HEK293 (cell line): ENCODE data around the gene CCDC57.

Experiments used
- KLF16 ChIP-seq: fragments of 450-650 bp; formaldehyde crosslinking; IDR thresholded peaks from 2 replicates; pipeline ENCODE4 v1.5.1; 2017; ENCODE audit warnings: missing biosample characterization, missing genetic modification characterization
- TCF7L2 ChIP-seq: IDR thresholded peaks from 2 replicates; pipeline ENCODE4 v1.6.1; 2011; ENCODE audit warnings: low read depth, mild to moderate bottlenecking, inconsistent platforms, low read length, moderate library complexity, borderline replicate concordance
- ZNF112 ChIP-seq: fragments of 450-650 bp; formaldehyde crosslinking; IDR thresholded peaks from 2 replicates; pipeline ENCODE4 v1.5.0; 2017; ENCODE audit warnings: missing biosample characterization, missing genetic modification characterization
- ZNF140 ChIP-seq: fragments of 450-650 bp; formaldehyde crosslinking; IDR thresholded peaks from 2 replicates; pipeline ENCODE4 v1.5.1; 2016; ENCODE audit warnings: missing biosample characterization, missing genetic modification characterization
- ZNF248 ChIP-seq: fragments of 450-650 bp; formaldehyde crosslinking; IDR thresholded peaks from 2 replicates; pipeline ENCODE4 v1.5.1; 2017; ENCODE audit warnings: missing biosample characterization, missing genetic modification characterization
- ZNF274 ChIP-seq, 2 experiments: fragments of 200-500 bp in 1 of 2; fragments of 450-650 bp in 1 of 2; sonication (Bioruptor generic) in 1 of 2; formaldehyde crosslinking in 1 of 2; IDR thresholded peaks; 2 replicates each; pipeline versions ENCODE4 v1.5.1 to v1.6.1; 2014 to 2016; ENCODE audit warnings: borderline replicate concordance in 1 of 2, inconsistent platforms in 1 of 2, low read length in 1 of 2, missing biosample characterization in 1 of 2, missing genetic modification characterization in 1 of 2
- ZNF302 ChIP-seq: fragments of 450-650 bp; formaldehyde crosslinking; IDR thresholded peaks from 2 replicates; pipeline ENCODE4 v1.5.1; 2016; ENCODE audit warnings: missing biosample characterization, missing genetic modification characterization, low read depth
- ZNF596 ChIP-seq: fragments of 450-650 bp; IDR thresholded peaks from 2 replicates; pipeline ENCODE4 v1.5.0; 2018; ENCODE audit warnings: missing biosample characterization, mild to moderate bottlenecking, missing genetic modification characterization, moderate library complexity
- ZNF629 ChIP-seq: fragments of 450-650 bp; formaldehyde crosslinking; IDR thresholded peaks from 2 replicates; pipeline ENCODE4 v1.5.1; 2017; ENCODE audit warnings: missing biosample characterization, missing genetic modification characterization
- TF ChIP-seq, protein P1 (sequence below): sonication (generic); formaldehyde crosslinking; IDR thresholded peaks from 2 replicates; pipeline ENCODE4 v1.8.1; 2022; ENCODE audit warnings: mild to moderate bottlenecking, moderate library complexity, missing genetic modification reagents
- TF ChIP-seq, protein P2 (sequence below): fragments of 450-650 bp; formaldehyde crosslinking; IDR thresholded peaks from 2 replicates; pipeline ENCODE4 v1.5.1; 2016; ENCODE audit warnings: missing biosample characterization, missing genetic modification characterization
- TF ChIP-seq, protein P3 (sequence below): fragments of 450-650 bp; formaldehyde crosslinking; IDR thresholded peaks from 2 replicates; pipeline ENCODE4 v1.5.1; 2016; ENCODE audit warnings: missing biosample characterization, missing genetic modification characterization, low read depth
- TF ChIP-seq, protein P4 (sequence below): fragments of 450-650 bp; formaldehyde crosslinking; IDR thresholded peaks from 2 replicates; pipeline ENCODE4 v1.5.1; 2016; ENCODE audit warnings: missing biosample characterization, missing genetic modification characterization
- TF ChIP-seq, protein P5 (sequence below): fragments of 450-650 bp; formaldehyde crosslinking; IDR thresholded peaks from 2 replicates; pipeline ENCODE4 v1.5.1; 2016; ENCODE audit warnings: missing biosample characterization, missing genetic modification characterization

DNA sequence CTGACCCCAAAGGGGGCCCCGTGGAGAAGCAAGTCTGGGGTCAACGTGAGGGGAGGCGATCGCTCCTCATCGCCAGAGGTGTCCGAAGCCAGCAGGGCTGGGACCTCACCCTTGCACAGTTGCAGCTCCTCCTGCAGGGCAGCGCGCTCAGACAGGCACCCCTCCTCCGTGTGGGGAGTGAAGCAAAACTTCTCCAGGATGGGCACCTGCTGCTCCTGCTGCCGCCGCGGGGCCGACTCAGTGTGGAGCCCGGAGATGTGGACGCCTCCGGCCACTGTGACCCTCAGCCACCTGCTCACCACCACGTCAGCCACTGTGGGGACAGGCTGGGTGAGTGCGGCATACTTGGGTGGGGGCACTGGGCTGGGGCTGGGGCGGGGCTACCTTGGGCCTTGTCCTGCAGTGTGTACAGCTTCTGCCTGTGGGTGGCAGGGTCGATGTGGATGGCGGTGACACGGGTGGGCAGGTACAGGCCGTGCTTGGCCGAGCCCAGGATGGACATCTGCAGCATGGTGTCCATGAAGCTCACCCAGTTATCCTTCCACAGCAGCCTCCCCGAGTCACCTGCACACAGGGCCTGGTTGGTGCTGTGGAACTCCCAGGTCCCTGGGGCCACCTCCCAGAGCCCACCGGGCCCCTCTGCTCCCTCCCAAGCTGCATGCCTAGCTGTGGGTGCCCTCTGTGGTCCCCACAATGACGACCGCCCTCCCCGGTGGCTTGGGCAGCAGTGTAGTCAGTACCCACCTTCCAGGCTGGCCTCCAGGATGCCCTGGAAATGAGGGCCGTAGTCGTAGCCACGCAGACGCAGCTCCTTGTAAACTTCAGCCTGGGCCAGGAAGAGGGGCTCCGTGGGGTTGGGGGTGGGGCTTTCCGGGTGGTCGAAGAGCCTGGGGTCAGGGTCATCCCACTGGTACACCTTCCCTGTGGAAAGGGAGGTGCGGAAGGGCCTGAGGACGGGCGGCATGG, 125.4 kb downstream of the CCDC57 start:
- TF ChIP-seq, protein P1, sequence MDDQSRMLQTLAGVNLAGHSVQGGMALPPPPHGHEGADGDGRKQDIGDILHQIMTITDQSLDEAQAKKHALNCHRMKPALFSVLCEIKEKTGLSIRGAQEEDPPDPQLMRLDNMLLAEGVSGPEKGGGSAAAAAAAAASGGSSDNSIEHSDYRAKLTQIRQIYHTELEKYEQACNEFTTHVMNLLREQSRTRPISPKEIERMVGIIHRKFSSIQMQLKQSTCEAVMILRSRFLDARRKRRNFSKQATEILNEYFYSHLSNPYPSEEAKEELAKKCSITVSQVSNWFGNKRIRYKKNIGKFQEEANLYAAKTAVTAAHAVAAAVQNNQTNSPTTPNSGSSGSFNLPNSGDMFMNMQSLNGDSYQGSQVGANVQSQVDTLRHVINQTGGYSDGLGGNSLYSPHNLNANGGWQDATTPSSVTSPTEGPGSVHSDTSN (CRISPR knock-in tag) = no peak
- no peak for TF ChIP-seq ZNF596 (tag by site-specific recombination)
- no peak for TF ChIP-seq ZNF112
- TF ChIP-seq ZNF274 (IDR thresholded peaks at IDR 0.05; ENCODE audit: low read length) = no peak
- no peak for TF ChIP-seq ZNF274 (tag by site-specific recombination; IDR thresholded peaks at IDR 0.05; ENCODE audit: borderline replicate concordance)
- TF ChIP-seq ZNF248 (tag by site-specific recombination) = no peak
- no peak for TF ChIP-seq ZNF140 (tag by site-specific recombination)
- TF ChIP-seq, protein P2, sequence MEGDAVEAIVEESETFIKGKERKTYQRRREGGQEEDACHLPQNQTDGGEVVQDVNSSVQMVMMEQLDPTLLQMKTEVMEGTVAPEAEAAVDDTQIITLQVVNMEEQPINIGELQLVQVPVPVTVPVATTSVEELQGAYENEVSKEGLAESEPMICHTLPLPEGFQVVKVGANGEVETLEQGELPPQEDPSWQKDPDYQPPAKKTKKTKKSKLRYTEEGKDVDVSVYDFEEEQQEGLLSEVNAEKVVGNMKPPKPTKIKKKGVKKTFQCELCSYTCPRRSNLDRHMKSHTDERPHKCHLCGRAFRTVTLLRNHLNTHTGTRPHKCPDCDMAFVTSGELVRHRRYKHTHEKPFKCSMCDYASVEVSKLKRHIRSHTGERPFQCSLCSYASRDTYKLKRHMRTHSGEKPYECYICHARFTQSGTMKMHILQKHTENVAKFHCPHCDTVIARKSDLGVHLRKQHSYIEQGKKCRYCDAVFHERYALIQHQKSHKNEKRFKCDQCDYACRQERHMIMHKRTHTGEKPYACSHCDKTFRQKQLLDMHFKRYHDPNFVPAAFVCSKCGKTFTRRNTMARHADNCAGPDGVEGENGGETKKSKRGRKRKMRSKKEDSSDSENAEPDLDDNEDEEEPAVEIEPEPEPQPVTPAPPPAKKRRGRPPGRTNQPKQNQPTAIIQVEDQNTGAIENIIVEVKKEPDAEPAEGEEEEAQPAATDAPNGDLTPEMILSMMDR (tag by site-specific recombination) = no peak
- no peak for TF ChIP-seq ZNF302 (tag by site-specific recombination)
- no peak for TF ChIP-seq ZNF629 (tag by site-specific recombination)
- TF ChIP-seq, protein P3, sequence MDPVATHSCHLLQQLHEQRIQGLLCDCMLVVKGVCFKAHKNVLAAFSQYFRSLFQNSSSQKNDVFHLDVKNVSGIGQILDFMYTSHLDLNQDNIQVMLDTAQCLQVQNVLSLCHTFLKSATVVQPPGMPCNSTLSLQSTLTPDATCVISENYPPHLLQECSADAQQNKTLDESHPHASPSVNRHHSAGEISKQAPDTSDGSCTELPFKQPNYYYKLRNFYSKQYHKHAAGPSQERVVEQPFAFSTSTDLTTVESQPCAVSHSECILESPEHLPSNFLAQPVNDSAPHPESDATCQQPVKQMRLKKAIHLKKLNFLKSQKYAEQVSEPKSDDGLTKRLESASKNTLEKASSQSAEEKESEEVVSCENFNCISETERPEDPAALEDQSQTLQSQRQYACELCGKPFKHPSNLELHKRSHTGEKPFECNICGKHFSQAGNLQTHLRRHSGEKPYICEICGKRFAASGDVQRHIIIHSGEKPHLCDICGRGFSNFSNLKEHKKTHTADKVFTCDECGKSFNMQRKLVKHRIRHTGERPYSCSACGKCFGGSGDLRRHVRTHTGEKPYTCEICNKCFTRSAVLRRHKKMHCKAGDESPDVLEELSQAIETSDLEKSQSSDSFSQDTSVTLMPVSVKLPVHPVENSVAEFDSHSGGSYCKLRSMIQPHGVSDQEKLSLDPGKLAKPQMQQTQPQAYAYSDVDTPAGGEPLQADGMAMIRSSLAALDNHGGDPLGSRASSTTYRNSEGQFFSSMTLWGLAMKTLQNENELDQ = no peak
- no peak for TF ChIP-seq TCF7L2
- TF ChIP-seq, protein P4, sequence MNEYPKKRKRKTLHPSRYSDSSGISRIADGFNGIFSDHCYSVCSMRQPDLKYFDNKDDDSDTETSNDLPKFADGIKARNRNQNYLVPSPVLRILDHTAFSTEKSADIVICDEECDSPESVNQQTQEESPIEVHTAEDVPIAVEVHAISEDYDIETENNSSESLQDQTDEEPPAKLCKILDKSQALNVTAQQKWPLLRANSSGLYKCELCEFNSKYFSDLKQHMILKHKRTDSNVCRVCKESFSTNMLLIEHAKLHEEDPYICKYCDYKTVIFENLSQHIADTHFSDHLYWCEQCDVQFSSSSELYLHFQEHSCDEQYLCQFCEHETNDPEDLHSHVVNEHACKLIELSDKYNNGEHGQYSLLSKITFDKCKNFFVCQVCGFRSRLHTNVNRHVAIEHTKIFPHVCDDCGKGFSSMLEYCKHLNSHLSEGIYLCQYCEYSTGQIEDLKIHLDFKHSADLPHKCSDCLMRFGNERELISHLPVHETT (tag by site-specific recombination) = no peak
- TF ChIP-seq KLF16 (tag by site-specific recombination) = no peak
- TF ChIP-seq, protein P5, sequence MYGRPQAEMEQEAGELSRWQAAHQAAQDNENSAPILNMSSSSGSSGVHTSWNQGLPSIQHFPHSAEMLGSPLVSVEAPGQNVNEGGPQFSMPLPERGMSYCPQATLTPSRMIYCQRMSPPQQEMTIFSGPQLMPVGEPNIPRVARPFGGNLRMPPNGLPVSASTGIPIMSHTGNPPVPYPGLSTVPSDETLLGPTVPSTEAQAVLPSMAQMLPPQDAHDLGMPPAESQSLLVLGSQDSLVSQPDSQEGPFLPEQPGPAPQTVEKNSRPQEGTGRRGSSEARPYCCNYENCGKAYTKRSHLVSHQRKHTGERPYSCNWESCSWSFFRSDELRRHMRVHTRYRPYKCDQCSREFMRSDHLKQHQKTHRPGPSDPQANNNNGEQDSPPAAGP (tag by site-specific recombination) = no peak
